ENCODE data around the gene RAPGEF5. TPM values are rescaled to one million over a fixed set of nuclear protein-coding genes. Genes with fewer than 3 reads are reported as not detected.

RAPGEF5 gene
- total RNA-seq, 1 donor from 2014 or later: 16.5 TPM

DNA sequence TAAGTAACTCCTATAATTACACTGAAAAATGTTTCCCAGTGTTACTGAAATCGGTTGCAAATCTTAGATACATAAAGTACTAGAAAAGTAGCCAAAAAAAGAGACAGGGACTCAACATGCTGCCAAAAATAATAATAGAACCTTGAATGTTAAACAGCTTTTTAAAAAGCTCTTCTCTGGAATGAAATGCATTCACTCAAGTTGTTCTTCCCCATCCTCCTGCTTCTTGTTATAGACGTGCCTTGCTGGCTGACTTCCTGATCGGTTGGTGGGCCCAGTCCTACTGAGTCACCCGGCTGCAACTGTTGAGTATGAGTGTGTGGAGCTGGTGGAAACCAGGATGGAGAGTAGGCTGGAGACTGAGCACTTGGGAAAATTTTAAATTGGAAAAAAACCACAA is 30.6 kb upstream of the RAPGEF5 start:
- TF ChIP-seq, protein P1, sequence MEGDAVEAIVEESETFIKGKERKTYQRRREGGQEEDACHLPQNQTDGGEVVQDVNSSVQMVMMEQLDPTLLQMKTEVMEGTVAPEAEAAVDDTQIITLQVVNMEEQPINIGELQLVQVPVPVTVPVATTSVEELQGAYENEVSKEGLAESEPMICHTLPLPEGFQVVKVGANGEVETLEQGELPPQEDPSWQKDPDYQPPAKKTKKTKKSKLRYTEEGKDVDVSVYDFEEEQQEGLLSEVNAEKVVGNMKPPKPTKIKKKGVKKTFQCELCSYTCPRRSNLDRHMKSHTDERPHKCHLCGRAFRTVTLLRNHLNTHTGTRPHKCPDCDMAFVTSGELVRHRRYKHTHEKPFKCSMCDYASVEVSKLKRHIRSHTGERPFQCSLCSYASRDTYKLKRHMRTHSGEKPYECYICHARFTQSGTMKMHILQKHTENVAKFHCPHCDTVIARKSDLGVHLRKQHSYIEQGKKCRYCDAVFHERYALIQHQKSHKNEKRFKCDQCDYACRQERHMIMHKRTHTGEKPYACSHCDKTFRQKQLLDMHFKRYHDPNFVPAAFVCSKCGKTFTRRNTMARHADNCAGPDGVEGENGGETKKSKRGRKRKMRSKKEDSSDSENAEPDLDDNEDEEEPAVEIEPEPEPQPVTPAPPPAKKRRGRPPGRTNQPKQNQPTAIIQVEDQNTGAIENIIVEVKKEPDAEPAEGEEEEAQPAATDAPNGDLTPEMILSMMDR (IDR thresholded peaks at IDR 0.05; ENCODE audit: borderline replicate concordance): no peak
- intact Hi-C loops (cut with micrococcal nuclease): no loop called here
- no peaks in the 10 kb centered on the region for H3K9me3 ChIP-seq (replicated peaks)
- no peaks in the 10 kb centered on the region for H3K4me1 ChIP-seq
- DNase-seq: peak; percentile 19
- no peak overlapping the region for H3K4me3 ChIP-seq
- no peaks in the 10 kb centered on the region for H3K27me3 ChIP-seq (ENCODE audit: low read depth)
- peak overlapping the region; percentile 67 for H3K27ac ChIP-seq (replicated peaks)
- H3K36me3 ChIP-seq: no peaks in the 10 kb centered on the region

DNA sequence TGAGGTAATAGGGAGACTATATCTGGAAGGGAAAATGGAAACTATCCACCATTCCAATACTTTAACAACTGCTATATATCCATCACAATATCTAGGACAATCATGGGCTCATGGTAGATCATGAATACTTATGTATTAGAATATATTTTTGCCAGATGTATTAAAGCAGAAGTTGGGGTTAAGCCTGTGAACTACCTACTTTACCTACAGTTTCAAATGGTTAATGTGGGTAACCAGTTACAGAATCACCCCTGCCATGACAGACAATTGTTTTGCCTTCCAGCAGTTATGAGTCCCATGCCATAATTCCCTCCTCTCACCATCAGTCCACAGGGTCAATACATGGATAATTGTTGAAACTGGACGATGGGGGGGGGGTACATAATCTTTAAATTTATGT is 29.9 kb upstream of the RAPGEF5 start:
- Histone ChIP-seq H3K27me3 (ENCODE audit: low read depth) (no peaks in the 10 kb centered on the region), H3K27ac (replicated peaks) (peak overlapping the region; percentile 36), H3K36me3 (no peaks in the 10 kb centered on the region), H3K4me1 (no peaks in the 10 kb centered on the region), H3K9me3 (replicated peaks) (no peaks in the 10 kb centered on the region), H3K4me3 (no peak overlapping the region)
- TF ChIP-seq, protein P1 (IDR thresholded peaks at IDR 0.05; ENCODE audit: borderline replicate concordance): no peak
- no peak for DNase-seq
- intact Hi-C loops (cut with micrococcal nuclease): no loop called here

DNA sequence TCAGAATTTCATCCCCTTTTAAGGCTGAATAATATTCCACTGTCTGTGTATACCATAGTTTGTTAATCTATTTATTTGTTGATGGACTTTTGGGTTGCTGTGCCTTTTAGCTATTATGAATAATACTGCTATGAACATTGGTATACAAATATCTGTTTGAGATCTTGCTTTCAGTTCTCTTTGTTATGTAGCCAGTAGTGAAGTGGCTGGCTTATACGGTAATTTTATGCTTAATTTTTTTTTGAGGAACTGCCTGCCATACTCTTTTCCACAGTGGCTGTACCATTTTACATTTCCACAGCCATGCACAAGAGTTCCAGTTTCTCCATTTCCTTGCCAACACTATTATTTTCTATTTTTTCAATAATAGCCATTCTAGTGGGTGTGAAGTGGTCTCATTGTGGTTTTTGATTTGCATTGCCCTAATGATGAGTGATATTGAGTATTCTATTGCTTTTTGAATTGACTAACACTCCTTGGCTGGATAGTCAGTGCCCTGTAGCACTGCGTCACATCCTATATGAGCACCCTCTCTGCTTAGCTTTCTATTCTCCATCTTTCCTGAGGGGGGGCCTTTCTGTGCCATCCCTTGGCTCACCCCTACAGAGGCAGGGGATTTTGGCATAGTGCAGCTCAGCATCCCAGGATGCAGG is 29.4 kb upstream of the RAPGEF5 start:
- Histone ChIP-seq H3K27ac (replicated peaks) (no peak overlapping the region), H3K36me3 (no peaks in the 10 kb centered on the region), H3K27me3 (ENCODE audit: low read depth) (no peaks in the 10 kb centered on the region), H3K4me3 (no peak overlapping the region), H3K4me1 (no peaks in the 10 kb centered on the region), H3K9me3 (replicated peaks) (no peaks in the 10 kb centered on the region)
- intact Hi-C loops (cut with micrococcal nuclease): no loop called here
- TF ChIP-seq, protein P1 (IDR thresholded peaks at IDR 0.05; ENCODE audit: borderline replicate concordance): no peak
- DNase-seq: no peak

DNA sequence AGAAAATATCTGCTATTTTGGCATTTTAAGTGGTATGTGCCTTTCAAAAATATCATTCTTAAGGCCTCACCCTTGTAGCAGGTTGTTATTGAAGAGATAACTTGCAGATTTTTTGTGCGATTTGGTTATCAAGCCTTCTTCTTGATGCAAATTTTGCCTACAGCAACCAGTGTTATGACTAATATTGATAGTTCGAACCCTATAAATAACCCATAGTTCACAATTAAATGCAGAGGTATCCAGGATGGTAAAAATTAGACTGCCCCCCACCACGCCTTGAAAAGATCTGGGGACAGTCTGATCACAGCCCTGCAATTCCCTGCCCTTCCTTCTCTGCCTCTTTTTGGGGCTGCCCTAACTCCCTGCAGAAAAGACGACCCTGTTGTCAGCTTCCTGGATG is 28.4 kb upstream of the RAPGEF5 start:
- Histone ChIP-seq H3K4me3 (no peak overlapping the region), H3K9me3 (replicated peaks) (no peaks in the 10 kb centered on the region), H3K27me3 (ENCODE audit: low read depth) (no peaks in the 10 kb centered on the region), H3K36me3 (no peaks in the 10 kb centered on the region), H3K4me1 (no peaks in the 10 kb centered on the region), H3K27ac (replicated peaks) (no peak overlapping the region)
- TF ChIP-seq, protein P1 (IDR thresholded peaks at IDR 0.05; ENCODE audit: borderline replicate concordance): no peak
- DNase-seq: no peak
- intact Hi-C loops (cut with micrococcal nuclease): no loop called here

DNA sequence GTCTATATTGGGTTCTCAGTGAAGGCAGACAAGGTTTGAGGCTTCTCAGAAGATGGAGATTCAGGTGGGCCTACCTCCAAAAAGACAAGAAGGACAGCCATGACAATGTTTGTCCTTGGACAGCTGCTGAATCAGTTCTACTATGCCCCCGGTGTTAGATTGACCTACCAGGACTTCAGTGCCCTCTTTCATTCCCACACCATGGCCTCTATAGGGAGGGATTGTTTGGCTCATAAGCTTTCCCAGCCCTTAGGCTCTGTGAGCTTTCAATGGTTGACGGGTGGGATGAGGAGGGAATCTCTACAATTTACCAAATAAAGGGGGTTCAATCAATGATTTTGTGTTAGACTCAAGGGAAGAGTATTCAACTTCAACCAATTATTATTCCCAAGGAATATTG is 23.4 kb upstream of the RAPGEF5 start:
- H3K4me1 ChIP-seq: peaks cover 17% of the 10 kb centered on the region
- intact Hi-C loops (cut with micrococcal nuclease): no loop called here
- no peaks in the 10 kb centered on the region for H3K36me3 ChIP-seq
- H3K4me3 ChIP-seq: no peak overlapping the region
- TF ChIP-seq, protein P1 (IDR thresholded peaks at IDR 0.05; ENCODE audit: borderline replicate concordance): no peak
- H3K9me3 ChIP-seq (replicated peaks): no peaks in the 10 kb centered on the region
- no peaks in the 10 kb centered on the region for H3K27me3 ChIP-seq (ENCODE audit: low read depth)
- no peak for DNase-seq
- H3K27ac ChIP-seq (replicated peaks): no peak overlapping the region

Data from left ventricle myocardium inferior (tissue), 1 donor.